HG03439 (cell line): ENCODE measurements around the gene IRF2BP1.

Experiments
- ATAC-seq: cut with Tn5 transposase; IDR thresholded peaks from one replicate; pipeline ENCODE4 v1.9.1; 2021; ENCODE audit warnings: mild to moderate bottlenecking, moderate library complexity; ENCODE audit not compliant: unreplicated experiment

Gene IRF2BP1

DNA sequence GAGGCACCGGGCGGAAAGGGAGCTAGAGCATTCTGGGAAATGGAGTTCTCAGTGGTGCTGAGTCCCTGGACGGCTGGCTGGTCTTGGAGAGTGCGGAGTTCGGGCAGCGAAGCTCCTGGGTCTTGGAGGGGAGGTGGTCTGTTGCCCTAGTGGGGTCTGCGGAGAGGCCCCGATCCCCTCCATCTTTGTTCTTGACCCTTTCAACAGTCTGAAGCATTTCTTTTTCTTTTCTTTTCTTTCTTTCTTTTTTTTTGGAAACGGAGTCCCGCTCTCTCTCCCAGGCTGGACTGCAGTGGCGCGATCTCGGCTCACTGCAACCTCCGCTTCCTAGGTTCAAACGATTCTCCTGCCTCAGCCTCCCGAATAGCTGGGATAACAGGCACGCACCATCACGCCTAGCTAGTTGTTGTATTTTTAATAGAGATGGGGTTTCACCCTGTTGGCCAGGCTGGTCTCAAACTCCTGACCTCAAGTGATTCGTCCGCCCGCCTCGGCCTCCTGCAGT is 22.6 kb downstream of the IRF2BP1 start:
- no peak for ATAC-seq

DNA sequence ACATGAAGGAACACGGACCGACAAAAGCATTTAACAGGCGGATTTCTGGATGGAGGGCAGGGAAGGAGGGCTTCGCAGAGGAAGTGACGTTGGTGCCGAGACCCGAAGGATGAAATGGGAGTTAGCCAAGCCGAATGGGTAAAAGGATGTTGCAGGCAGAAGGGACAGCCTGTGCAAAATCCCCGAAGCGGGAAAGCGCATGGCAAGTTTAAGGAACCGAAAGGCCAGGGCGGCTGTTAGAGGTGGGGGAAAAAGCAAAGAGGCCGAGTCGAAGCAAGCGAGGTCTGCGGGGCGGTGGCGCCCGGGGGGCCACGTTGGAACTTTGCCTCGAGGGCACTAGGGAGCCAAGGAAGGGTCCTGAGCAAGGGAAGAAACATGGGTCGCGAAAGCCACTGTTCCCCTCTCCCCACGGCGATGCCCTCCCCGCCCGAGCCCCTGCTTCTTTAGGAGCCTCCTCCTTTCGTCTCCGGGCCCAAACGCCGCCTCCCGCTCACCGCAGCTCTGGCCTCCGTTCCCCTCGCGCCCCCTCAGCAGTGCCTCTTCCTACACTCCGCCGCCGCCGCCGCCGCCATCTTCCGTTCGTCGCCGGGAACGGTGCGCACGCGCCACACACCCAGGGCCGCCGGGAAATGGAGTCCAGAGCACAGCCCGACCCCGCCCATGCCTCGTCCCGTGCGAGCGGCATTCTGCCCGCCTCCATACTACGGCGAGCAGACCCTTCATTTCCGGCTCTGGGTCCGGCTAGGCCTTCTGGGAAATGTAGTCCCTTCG is 23.2 kb downstream of the IRF2BP1 start, which contains the start of gene SYMPK:
SYMPK (minus strand) TSS at position 584 of the 771 bp plus-strand sequence. CDS start 8,652 bp downstream, outside the sequence.
- peak; percentile 89 for ATAC-seq

- ATAC-seq, result no peak
Measured at GRCh38 chr19:45862271-45862563, 23.7 kb downstream of the IRF2BP1 start.

GRCh38 chr19:45860359-45861259 is 25.3 kb downstream of the IRF2BP1 start:
- ATAC-seq, result no peak

- no peak for ATAC-seq
Measured at GRCh38 chr19:45854167-45854778, 31.7 kb downstream of the IRF2BP1 start.

DNA sequence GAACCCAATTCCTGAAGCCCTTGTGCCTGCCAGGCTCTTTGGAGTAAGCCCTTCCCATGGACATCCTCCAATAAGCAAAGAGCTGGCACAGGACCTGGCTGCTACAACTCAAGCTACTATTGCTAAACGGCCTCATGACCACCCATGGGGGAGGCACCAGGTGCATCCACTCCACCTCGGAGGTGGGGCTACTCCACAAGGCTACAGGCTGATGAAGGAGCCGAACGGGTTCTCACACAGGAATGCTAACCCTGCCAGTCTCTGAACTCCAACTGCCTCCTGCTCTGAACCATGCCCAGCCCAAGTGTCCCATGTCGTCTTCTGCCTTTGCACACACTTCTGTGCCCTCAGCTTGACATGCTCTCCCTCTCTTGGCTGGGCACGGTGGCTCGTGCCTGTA is 33.0 kb downstream of the IRF2BP1 start:
- ATAC-seq, result no peak

GRCh38 chr19:45852145-45852750 is 33.7 kb downstream of the IRF2BP1 start:
- no peak for ATAC-seq

GRCh38 chr19:45848922-45849321 is 37.0 kb downstream of the IRF2BP1 start:
- ATAC-seq, result no peak

DNA sequence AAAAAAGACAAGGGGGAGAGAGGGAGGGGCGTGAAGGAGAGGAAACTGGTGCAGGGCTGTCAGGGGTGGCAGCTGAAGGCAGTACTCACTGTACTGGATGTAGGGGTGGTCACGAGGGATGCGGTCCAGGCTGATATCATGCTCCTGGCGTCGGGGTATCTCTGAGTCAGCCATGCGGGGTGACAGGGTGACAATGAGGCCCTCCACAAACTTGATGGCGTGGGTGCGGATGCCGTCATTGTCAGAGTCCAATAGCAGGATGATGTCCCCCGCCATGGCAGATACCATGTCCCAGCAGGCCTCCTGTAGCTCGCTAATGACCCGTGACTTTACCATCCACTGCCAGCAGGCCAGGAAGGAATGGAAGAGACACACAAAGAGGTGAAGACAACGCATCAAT is 38.3 kb downstream of the IRF2BP1 start:
- ATAC-seq, result no peak

GRCh38 chr19:45842198-45842597 is 43.7 kb downstream of the IRF2BP1 start:
- ATAC-seq, result no peak

- no peak for ATAC-seq
Measured at GRCh38 chr19:45834970-45835369, 51.0 kb downstream of the IRF2BP1 start.
